Activated T-helper 9 cell treated with anti-CD3 and anti-CD28 coated beads, Interleukin-2, amount 50 U/mL, for 16 hours (primary cell): ENCODE data around the gene HAPSTR1.
"Not testable (repeated sequence)": the region's sequence is repeated elsewhere in the genome, so short reads cannot be mapped to it uniquely, and the experiment has no call there.

Experiments
- DNase-seq: peaks from one replicate; pipeline ENCODE4 v3.0.0-alpha.2; 2020; ENCODE audit warnings: low read depth

Gene HAPSTR1

GRCh38 chr16:9071377-9071776 lies 20.1 kb upstream of the HAPSTR1 start:
- no peak for DNase-seq

GRCh38 chr16:9072806-9073341 lies 18.6 kb upstream of the HAPSTR1 start:
- peak; percentile 24 for DNase-seq

GRCh38 chr16:9075299-9076071 lies 16.0 kb upstream of the HAPSTR1 start:
- DNase-seq = no peak

GRCh38 chr16:9077091-9077809 lies 14.2 kb upstream of the HAPSTR1 start:
- DNase-seq = no peak

- DNase-seq = peak; percentile 11
Measured at GRCh38 chr16:9078467-9079429, 12.7 kb upstream of the HAPSTR1 start.

- no peak for DNase-seq
Measured at GRCh38 chr16:9079430-9079812, 12.0 kb upstream of the HAPSTR1 start.

- no peak for DNase-seq
Measured at GRCh38 chr16:9081158-9081557, 10.3 kb upstream of the HAPSTR1 start.

GRCh38 chr16:9081843-9082242 lies 9.6 kb upstream of the HAPSTR1 start:
- no peak for DNase-seq

GRCh38 chr16:9082422-9082821 lies 9.0 kb upstream of the HAPSTR1 start:
- DNase-seq = no peak

- not testable (repeated sequence) for DNase-seq
Measured at GRCh38 chr16:9087733-9088132, 3.7 kb upstream of the HAPSTR1 start.

GRCh38 chr16:9088848-9089247 lies 2.6 kb upstream of the HAPSTR1 start:
- no peak for DNase-seq

GRCh38 chr16:9089660-9090059 lies 1.8 kb upstream of the HAPSTR1 start:
- no peak for DNase-seq

- peak; percentile 39 for DNase-seq
Measured at GRCh38 chr16:9090101-9090959, 1.1 kb upstream of the HAPSTR1 start.

- DNase-seq = peak; percentile 30
Measured at GRCh38 chr16:9091867-9092281, 430 bp downstream of the HAPSTR1 start.

- peak; percentile 41 for DNase-seq
Measured at GRCh38 chr16:9092282-9092977, 986 bp downstream of the HAPSTR1 start.

GRCh38 chr16:9092978-9093344 lies 1.5 kb downstream of the HAPSTR1 start:
- DNase-seq = peak; percentile 11

- DNase-seq = no peak
Measured at GRCh38 chr16:9094011-9094846, 2.8 kb downstream of the HAPSTR1 start.

GRCh38 chr16:9095171-9095570 lies 3.7 kb downstream of the HAPSTR1 start:
- DNase-seq = no peak

- DNase-seq = no peak
Measured at GRCh38 chr16:9095656-9096397, 4.4 kb downstream of the HAPSTR1 start.
